ENCODE data around the gene EFTUD2. TPM values are rescaled to one million over a fixed set of nuclear protein-coding genes. Genes with fewer than 3 reads are reported as not detected.

EFTUD2 gene
- total and polyA plus RNA-seq, 9 of the 15 experiments (the other 6 are each of a cell fraction or from before 2014, with no cell fraction given) = 65.8 to 362 (median 218) TPM

DNA sequence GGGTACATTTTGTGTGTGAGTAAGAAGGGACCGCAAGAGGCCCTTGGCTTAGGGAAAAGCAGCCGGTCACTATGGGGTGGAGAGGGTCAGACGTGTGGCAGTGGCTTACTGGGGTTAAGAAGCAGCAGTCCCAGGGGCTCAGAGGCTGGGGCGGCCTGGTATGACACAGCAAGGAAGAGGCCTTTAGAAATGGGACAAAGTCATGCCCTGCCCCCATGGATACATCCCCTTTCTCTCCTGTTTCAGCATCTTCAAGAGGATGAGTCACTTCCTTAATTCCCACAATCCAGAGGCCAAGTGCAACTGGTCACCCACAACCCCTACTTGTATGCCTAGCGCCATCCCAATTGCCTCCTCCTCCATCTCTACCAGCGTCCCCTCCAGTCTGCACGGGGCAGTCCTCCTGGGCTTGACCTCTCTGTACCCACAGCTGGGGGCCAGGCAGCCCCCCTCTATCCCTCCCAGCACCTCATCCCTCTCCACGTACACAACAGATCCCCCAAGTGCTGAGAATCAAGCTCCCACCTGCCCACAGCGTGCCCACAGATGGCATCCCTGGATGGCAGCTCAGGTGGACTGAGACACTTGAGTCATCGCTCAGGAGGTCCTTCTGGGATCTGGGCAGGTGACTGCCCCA is 6.9 kb upstream of the EFTUD2 start (continued):
- TF ChIP-seq ZNF3 (CRISPR knock-in tag; IDR thresholded peaks at IDR 0.05) (no peak), FOS (IDR thresholded peaks at IDR 0.05; ENCODE audit: extremely low read depth, insufficient read length) (peak; percentile 42), STAG1 (CRISPR knock-in tag; IDR thresholded peaks at IDR 0.05; ENCODE audit: borderline replicate concordance) (0 out of 2 replicates have a peak, but pooled peaks have one; percentile 32), ZKSCAN8 (CRISPR knock-in tag; IDR thresholded peaks at IDR 0.05) (0 out of 2 replicates have a peak, but pooled peaks have one; percentile 43), NEUROD1 (IDR thresholded peaks at IDR 0.05; ENCODE audit: borderline replicate concordance, low read depth, low read length, partially characterized antibody) (peak; percentile 16), DMBX1 (CRISPR knock-in tag; IDR thresholded peaks at IDR 0.05; ENCODE audit: borderline replicate concordance) (peak; percentile 71), TAF7 (tag; IDR thresholded peaks at IDR 0.05) (0 out of 2 replicates have a peak, but pooled peaks have one; percentile 18), BCOR (IDR thresholded peaks at IDR 0.05) (no peak), FIP1L1 (IDR thresholded peaks at IDR 0.05; ENCODE audit: low read depth, low read length, poor library complexity, severe bottlenecking) (no peak), ZNF175 (CRISPR knock-in tag; IDR thresholded peaks at IDR 0.05; ENCODE audit: low read depth) (peak; percentile 70; the same call in 1 of the 2 replicates), IRF2 (CRISPR knock-in tag; IDR thresholded peaks at IDR 0.05) (no peak), MNT (conservative IDR thresholded peaks at IDR 0.05) (0 out of 4 replicates have a peak, but pooled peaks of 1 of the 2 experiments have one; percentile 18), FOSL1 (tag; conservative IDR thresholded peaks at IDR 0.05) (peak; percentile 97), RFX1 (IDR thresholded peaks at IDR 0.05) (0 out of 2 replicates have a peak, but pooled peaks have one; percentile 6), ID3 (CRISPR knock-in tag; IDR thresholded peaks at IDR 0.05) (no peak), ID3 (tag; IDR thresholded peaks at IDR 0.05) (peak; percentile 66; the same call in 1 of the 2 replicates), KDM1A (IDR thresholded peaks at IDR 0.05) (peak; percentile 23; a peak in 1 of 4 replicates), FOXP4 (CRISPR knock-in tag; IDR thresholded peaks at IDR 0.05; ENCODE audit: borderline replicate concordance) (peak; percentile 32; the same call in 1 of the 2 replicates), EHMT2 (IDR thresholded peaks at IDR 0.05) (peak; percentile 77; the same call in 1 of the 2 replicates), MTA1 (IDR thresholded peaks at IDR 0.05; ENCODE audit: borderline replicate concordance) (peak; percentile 31; the same call in 1 of the 2 replicates), MED1 (CRISPR knock-in tag; IDR thresholded peaks at IDR 0.05; ENCODE audit: borderline replicate concordance) (no peak)
- TF ChIP-seq, protein P1, sequence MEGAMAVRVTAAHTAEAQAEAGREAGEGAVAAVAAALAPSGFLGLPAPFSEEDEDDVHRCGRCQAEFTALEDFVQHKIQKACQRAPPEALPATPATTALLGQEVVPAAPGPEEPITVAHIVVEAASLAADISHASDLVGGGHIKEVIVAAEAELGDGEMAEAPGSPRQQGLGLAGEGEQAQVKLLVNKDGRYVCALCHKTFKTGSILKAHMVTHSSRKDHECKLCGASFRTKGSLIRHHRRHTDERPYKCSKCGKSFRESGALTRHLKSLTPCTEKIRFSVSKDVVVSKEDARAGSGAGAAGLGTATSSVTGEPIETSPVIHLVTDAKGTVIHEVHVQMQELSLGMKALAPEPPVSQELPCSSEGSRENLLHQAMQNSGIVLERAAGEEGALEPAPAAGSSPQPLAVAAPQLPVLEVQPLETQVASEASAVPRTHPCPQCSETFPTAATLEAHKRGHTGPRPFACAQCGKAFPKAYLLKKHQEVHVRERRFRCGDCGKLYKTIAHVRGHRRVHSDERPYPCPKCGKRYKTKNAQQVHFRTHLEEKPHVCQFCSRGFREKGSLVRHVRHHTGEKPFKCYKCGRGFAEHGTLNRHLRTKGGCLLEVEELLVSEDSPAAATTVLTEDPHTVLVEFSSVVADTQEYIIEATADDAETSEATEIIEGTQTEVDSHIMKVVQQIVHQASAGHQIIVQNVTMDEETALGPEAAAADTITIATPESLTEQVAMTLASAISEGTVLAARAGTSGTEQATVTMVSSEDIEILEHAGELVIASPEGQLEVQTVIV (CRISPR knock-in tag; IDR thresholded peaks at IDR 0.05; ENCODE audit: borderline replicate concordance) = no peak

Data from K562 (cell line).